Effector memory CD4-positive, alpha-beta T cell (primary cell): ENCODE data around the gene TRIO.
"Not testable (repeated sequence)": the region's sequence is repeated elsewhere in the genome, so short reads cannot be mapped to it uniquely, and the experiment has no call there.

Experiments used
- DNase-seq, 3 donors: peaks; one replicate each; pipeline ENCODE4 v3.0.0-alpha.2; 2020
- H3K27ac ChIP-seq: 2 replicates; pipeline ENCODE4 v1.7.0; 2013; ENCODE audit warnings: mild to moderate bottlenecking, low read length, moderate library complexity; ENCODE audit not compliant: insufficient read depth, poor library complexity, severe bottlenecking
- H3K27me3 ChIP-seq: replicated peaks from 2 replicates; pipeline ENCODE4 v1.7.0; 2013; ENCODE audit warnings: mild to moderate bottlenecking, low read length; ENCODE audit not compliant: insufficient read depth, control insufficient read depth, poor library complexity, severe bottlenecking
- H3K36me3 ChIP-seq: 2 replicates; pipeline ENCODE4 v1.7.0; 2013; ENCODE audit warnings: mild to moderate bottlenecking, low read length, moderate library complexity; ENCODE audit not compliant: control insufficient read depth, insufficient read depth
- H3K4me1 ChIP-seq: 2 replicates; pipeline ENCODE4 v1.7.0; 2013; ENCODE audit warnings: low read length, mild to moderate bottlenecking; ENCODE audit not compliant: control insufficient read depth, insufficient read depth, poor library complexity, severe bottlenecking
- H3K4me3 ChIP-seq: 2 replicates; pipeline ENCODE4 v1.7.0; 2013; ENCODE audit warnings: low read length, low read depth, mild to moderate bottlenecking; ENCODE audit not compliant: insufficient read depth, poor library complexity, severe bottlenecking
- H3K9me3 ChIP-seq: 2 replicates; pipeline ENCODE4 v1.7.0; 2013; ENCODE audit warnings: mild to moderate bottlenecking, low read length, moderate library complexity; ENCODE audit not compliant: control insufficient read depth

The TRIO gene

DNA sequence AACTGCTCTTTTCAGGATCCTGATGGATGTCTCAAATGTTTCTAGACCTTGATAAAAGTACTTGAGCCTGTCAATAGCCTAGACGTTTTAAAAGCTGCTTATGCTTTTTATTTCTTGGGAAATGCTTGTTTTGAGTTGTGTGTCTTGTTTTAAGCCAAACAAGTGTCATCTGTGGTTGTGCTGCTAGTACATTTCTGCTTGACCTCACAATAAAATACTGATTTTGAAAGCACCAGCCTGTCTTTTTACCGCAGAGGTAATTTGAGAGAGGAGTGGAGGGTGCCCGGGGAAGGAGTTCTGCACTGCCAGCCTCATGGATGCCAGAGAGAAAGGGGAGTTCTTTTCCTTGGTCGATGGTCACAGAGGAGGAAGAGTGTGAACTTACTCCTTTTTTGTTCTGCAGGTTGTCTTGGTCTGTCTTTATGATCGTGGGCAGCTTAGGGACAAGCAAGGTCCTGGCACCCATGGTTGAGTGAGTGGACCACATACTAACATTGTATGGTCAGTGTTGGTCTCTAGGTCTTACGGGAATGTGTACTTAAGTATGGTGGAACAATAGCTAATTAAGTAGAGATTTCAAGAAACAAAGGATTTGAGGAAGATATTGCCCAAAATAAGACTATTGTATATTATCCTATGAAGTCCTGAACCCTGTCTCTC is 61.0 kb downstream of the TRIO start:
- Histone ChIP-seq H3K27me3 (no peaks in the 10 kb centered on the region), H3K27ac (no peak overlapping the region), H3K4me3 (no peak overlapping the region), H3K9me3 (no peaks in the 10 kb centered on the region), H3K36me3 (no peaks in the 10 kb centered on the region), H3K4me1 (no peaks in the 10 kb centered on the region)
- DNase-seq: no peak

DNA sequence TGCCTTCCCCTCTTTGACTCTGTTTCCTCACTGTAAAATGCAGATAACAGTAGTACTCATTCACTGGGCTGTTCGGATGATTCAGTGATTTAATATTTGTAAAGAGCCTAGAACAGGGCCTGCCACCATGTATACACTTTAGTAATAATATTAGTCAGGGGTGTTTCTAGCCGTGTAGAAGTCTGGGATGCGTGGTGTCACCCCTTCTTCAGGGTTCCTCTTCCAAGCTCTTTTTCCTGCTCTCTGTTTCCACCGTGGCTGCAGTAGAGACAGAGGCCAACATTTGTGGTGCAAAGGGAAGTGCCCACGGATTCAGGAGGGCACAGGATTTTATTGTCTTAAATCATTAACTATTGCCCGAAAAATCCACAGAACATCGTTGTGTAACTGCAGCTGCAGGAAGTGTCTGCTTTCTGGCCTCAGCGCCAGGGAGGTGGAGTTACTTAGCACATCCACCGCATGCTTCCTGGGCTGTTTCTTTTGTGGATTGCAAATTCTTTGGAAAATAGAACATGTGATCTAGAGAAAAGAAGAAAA is 61.7 kb downstream of the TRIO start:
- Histone ChIP-seq H3K4me3 (no peak overlapping the region), H3K27ac (no peak overlapping the region), H3K4me1 (no peaks in the 10 kb centered on the region), H3K9me3 (no peaks in the 10 kb centered on the region), H3K36me3 (no peaks in the 10 kb centered on the region), H3K27me3 (no peaks in the 10 kb centered on the region)
- no peak for DNase-seq

DNA sequence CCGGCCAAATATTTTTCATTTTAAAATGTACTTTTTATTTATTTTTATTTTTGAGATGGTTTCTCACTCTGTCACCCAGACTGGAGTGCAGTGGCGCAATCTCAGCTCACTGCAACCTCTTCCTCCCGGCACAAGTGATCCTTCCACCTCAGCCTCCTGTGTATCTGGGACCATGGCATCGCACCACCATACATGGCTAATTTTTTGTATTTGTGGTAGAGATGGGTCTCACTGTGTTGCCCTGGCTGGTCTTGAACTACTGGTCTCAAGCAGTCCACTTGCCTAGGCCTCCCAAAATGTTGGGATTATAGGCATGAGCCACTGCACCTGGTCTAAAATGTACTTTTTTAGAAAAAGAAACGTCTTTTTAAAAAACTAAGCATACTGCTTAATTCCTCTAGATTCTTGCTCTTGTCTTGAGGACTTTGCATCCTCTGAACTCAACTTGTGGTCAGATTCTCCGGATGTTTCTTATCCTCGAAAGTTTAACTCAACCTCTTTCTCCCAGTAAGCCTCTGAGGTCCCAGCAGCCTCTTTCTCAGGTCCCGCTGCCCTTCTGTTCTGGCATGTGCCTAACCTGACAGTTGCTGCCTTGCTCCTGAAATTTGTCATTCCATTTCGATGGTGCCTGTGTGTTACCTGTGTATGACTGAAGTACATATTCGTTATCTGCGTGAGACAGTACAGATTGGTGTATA is 63.0 kb downstream of the TRIO start:
- no peaks in the 10 kb centered on the region for H3K9me3 ChIP-seq
- H3K4me3 ChIP-seq: no peak overlapping the region
- H3K27me3 ChIP-seq: no peaks in the 10 kb centered on the region
- no peaks in the 10 kb centered on the region for H3K36me3 ChIP-seq
- no peak for DNase-seq
- no peaks in the 10 kb centered on the region for H3K4me1 ChIP-seq
- no peak overlapping the region for H3K27ac ChIP-seq

DNA sequence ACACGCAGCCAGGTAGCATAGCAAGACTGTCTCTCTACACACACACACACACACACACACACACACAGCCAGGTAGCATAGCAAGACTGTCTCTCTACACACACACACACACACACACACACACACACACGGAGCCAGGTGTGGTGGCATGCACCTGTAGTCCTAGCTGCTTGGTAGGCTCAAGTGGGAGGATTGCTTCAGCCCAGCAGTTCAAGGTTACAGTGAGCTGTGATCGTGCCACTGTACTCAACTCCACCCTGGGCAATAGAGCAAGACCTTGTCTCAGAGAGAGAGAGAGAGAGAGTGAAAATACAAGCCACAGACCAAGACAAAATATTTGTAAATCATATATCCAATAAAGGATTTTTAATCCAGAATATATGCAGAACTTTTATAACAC is 64.3 kb downstream of the TRIO start:
- H3K4me3 ChIP-seq, H3K27me3 ChIP-seq, H3K27ac ChIP-seq, H3K4me1 ChIP-seq, DNase-seq, H3K36me3 ChIP-seq, H3K9me3 ChIP-seq: not testable (repeated sequence)

DNA sequence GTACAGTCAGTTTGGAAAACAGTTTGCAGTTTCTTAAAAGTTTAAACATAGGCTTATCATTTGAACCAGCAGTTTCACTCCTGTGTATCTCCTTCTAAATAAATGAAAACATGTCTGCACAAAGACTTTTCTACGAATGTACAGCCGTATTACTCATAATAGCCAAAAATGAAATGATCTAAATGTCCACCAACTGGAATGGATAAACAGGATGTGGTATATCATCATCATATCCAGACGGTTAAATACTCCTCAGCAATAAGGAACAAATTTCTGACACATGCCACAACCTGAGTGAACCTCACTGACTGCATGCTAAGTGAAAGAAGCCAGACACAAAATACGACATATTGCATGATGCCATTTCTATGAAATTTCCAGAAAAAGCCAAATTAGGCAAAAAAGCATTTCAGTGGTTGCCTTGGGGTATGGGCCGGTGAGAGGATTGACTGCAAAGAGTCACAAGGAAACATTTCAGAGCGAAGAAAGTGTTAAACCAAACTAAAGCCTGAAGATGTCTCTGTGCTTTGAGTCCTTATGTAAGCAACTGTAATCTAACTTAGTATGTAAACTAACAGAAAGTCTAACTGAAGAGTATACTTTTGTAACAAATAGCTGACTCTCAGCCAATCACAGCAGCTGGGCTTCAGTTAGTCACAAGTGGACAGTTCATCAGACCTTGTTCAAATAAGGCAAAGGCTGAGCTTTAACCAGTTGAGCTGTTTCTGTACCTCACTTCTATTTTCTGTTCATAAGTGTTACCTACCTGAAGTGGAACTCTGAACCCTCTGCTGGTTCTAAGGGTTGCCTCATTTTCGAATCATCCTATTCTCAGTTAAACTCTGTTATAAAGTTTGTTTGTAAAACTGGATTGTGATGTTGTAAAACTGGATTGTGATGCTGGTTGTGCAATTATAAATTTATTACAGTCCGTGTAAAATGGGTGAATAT is 65.2 kb downstream of the TRIO start:
- H3K4me3 ChIP-seq: no peak overlapping the region
- H3K9me3 ChIP-seq: no peaks in the 10 kb centered on the region
- no peaks in the 10 kb centered on the region for H3K27me3 ChIP-seq
- H3K36me3 ChIP-seq: no peaks in the 10 kb centered on the region
- H3K27ac ChIP-seq: no peak overlapping the region
- H3K4me1 ChIP-seq: no peaks in the 10 kb centered on the region
- no peak for DNase-seq

DNA sequence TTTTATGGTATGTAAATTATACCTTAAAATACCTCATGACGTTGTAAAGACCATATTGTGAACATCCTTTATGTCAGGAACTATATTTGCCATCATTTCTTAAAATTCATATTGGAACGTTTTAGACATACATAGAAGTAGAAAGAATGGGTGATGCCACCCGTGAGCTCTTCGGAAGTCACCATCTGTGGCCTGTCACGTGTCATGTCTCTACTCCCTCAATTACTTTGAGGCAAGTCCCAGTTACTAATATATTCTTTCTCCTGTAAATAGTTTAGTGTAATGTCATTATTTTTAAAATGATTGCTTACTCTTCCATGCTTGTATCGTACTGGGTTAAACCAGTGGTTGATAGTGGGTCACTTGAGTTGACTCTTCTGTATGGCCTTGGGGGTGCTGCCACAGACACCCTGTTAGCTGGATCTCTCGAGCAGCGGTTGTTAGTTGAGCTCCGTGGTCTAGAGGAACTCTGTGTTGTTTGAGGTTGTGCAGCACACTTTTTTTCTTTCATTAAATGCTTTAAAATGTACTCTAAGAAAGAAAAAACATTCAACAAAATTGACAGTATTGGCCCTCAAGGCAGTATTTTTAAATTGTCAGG is 66.2 kb downstream of the TRIO start:
- no peaks in the 10 kb centered on the region for H3K27me3 ChIP-seq
- no peaks in the 10 kb centered on the region for H3K4me1 ChIP-seq
- H3K27ac ChIP-seq: no peak overlapping the region
- no peaks in the 10 kb centered on the region for H3K9me3 ChIP-seq
- DNase-seq: no peak
- no peaks in the 10 kb centered on the region for H3K36me3 ChIP-seq
- H3K4me3 ChIP-seq: no peak overlapping the region

DNA sequence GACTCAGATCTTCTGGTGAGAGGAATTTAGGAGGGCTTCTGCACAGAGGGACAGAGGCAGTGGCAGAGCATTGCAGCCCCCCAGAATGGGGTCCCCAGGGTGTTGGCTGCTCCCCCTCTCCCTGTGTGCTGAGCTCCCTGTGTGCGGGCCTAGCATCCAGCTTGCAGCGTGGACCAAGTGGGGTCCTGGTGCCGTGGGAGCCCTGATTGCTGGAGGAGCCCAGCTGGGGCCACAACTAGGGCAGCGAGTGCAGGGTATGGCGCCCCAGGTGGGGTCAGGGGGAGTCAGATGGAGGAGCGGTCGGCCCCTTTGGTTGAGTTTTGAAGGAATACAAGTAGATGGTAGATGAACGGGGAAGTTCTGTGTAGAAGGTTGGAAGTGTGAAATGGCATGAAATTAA is 66.7 kb downstream of the TRIO start:
- no peak for DNase-seq
- no peak overlapping the region for H3K27ac ChIP-seq
- no peak overlapping the region for H3K4me3 ChIP-seq
- H3K36me3 ChIP-seq: no peaks in the 10 kb centered on the region
- H3K27me3 ChIP-seq: no peaks in the 10 kb centered on the region
- H3K9me3 ChIP-seq: no peaks in the 10 kb centered on the region
- no peaks in the 10 kb centered on the region for H3K4me1 ChIP-seq

DNA sequence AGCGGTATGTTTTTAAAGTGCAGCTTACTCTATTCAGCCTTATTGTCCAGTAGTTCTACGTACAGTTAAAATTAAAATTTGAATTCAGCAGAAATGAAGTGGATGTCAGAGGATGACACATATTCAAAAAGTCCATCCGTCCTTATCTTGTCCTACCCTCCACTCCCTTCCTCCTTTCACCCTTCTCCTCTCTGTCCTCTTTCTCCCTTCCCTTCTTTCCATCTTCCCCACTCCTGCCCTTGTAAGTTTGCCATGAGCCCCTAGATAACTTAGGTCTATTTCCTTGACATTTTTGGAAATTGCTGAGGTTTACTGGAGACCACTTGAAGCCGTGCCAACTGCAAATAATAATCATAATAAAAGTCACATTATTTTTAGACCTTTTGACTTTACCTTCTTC is 67.6 kb downstream of the TRIO start:
- H3K4me3 ChIP-seq: no peak overlapping the region
- no peak for DNase-seq
- no peak overlapping the region for H3K27ac ChIP-seq
- H3K4me1 ChIP-seq: no peaks in the 10 kb centered on the region
- H3K27me3 ChIP-seq: no peaks in the 10 kb centered on the region
- H3K9me3 ChIP-seq: no peaks in the 10 kb centered on the region
- H3K36me3 ChIP-seq: no peaks in the 10 kb centered on the region

DNA sequence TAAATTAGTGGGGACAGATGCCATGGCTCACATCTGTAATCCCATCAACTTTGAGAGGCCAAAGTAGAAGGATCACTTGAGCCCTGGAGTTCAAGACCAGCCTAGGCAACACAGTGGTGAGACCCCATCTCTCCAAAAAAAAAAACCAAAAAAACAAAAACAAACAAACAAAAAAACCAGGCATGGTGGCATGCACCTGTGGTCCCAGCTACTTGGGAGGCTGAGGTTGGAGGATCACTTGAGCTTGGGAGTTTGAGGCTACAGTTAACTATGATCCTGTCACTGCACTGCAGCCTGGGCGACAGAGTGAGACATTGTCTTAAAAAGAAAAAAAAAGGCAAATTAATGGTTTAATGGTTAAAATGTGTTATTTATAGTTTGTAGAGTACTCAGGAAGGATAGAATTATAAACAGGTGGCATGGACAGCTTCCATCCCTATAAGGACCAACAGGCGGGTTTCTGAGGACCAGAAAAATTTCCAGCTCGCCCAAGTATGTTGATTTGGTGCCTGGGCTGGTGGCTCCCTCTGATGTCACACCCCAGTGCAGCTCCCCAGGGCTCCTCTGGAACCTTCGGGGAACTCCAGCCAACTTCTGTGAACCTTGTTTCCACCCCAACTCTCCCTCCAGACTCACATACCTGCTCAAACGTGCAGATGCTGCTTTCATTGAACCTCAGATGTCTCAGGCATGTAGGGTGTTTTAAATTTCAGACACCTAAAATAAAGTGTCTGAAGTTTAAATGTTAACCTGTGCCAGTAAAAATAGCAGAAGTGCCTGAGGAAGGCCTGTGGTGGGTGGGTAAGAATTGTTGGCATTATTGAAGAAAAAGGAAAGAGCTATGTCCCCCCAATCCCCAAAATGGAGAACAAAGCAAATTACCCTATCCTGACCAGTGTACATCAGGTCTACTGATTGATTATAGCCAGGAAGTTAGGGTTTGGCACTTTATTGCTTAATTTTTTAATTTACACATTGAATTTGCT is 69.0 kb downstream of the TRIO start:
- no peaks in the 10 kb centered on the region for H3K4me1 ChIP-seq
- DNase-seq: no peak
- H3K27ac ChIP-seq: no peak overlapping the region

More for the DNA sequence above, 69.0 kb downstream of the TRIO start:
- Histone ChIP-seq H3K27me3 (no peaks in the 10 kb centered on the region), H3K9me3 (no peaks in the 10 kb centered on the region), H3K4me3 (no peak overlapping the region), H3K36me3 (no peaks in the 10 kb centered on the region)
